Right lobe of liver (tissue), 6 donors: ENCODE data around the gene MRPS31. TPM values are rescaled to one million over a fixed set of nuclear protein-coding genes. Genes with fewer than 3 reads are reported as not detected.

Experiments used
- ATAC-seq, 4 donors: fragments of 200-7000 bp; cut with Tn5 transposase; one replicate each; pipeline ENCODE4 v1.9.1; 2020; ENCODE audit warnings: mild to moderate bottlenecking in 4 of 4, moderate library complexity in 4 of 4
- DNase-seq, 3 donors: peaks; one replicate each; pipeline ENCODE4 v3.0.0-alpha.2; 2020
- H3K27ac ChIP-seq, 3 donors: fragments of 200-600 bp; one replicate each; pipeline ENCODE4 v1.8.0; 2022
- H3K27me3 ChIP-seq, 2 donors: fragments of 200-600 bp; one replicate each; pipeline ENCODE4 v1.8.0; 2022
- H3K36me3 ChIP-seq, 4 donors: fragments of 200-600 bp; sonication (generic) in 1 of 4; one replicate each; pipeline versions ENCODE4 v1.5.1 to v1.8.0; 2017 to 2022; ENCODE audit warnings: control low read depth in 1 of 4
- H3K4me1 ChIP-seq, 4 donors: fragments of 200-600 bp; sonication (generic) in 1 of 4; one replicate each; pipeline versions ENCODE4 v1.5.1 to v1.8.0; 2017 to 2022; ENCODE audit warnings: control low read depth in 1 of 4
- H3K4me3 ChIP-seq, 3 donors: fragments of 200-600 bp; one replicate each; pipeline ENCODE4 v1.8.0; 2022
- H3K9me3 ChIP-seq, 4 donors: fragments of 200-600 bp; sonication (generic) in 1 of 4; one replicate each; pipeline versions ENCODE4 v1.5.1 to v1.8.0; 2017 to 2022; ENCODE audit warnings: control low read depth in 1 of 4
- POLR2A ChIP-seq: fragments of 450-650 bp; IDR thresholded peaks from one replicate; pipeline ENCODE4 v1.6.1; 2017; ENCODE audit warnings: antibody characterized with exemption, mild to moderate bottlenecking
- WGBS: methylation state at CpG from one replicate; pipeline ENCODE4 v1.1.6; 2018; ENCODE audit warnings: low coverage, low lambda C conversion rate; ENCODE audit not compliant: insufficient coverage; ENCODE audit errors: missing lambda C conversion rate; 5-methylcytosine and 5-hydroxymethylcytosine counted together
- intact Hi-C, 2 donors: fragments of 100-400 bp; cut with DNase I; formaldehyde crosslinking; loops; one replicate each; pipeline versions ENCODE4 v1.11.2 to v1.14.1; 2022
- total RNA-seq, 6 experiments: library from RNA; depleted of rRNA in 2 of 6; stranded (reverse); fragments of >200 nt in 2 of 6; fragmentation: NEBNext Ultra II Directional in 3 of 6; extraction: Animal tissue kit (Norgen Biotek cat#: 25700) in 3 of 6; gene quantifications; one replicate each; pipeline versions ENCODE4 v1.1.0 to v1.2.4, GENCODE V29; 2016 to 2023
- TF ChIP-seq, protein P1 (sequence below), 4 donors: fragments of 200-600 bp in 3 of 4; fragments of 450-650 bp in 1 of 4; IDR thresholded peaks; one replicate each; pipeline versions ENCODE4 v1.5.1 to v1.8.0; 2016 to 2022; ENCODE audit warnings: antibody characterized with exemption in 4 of 4, mild to moderate bottlenecking in 2 of 4
- donor health status: DM: no; HTN: yes; CAD: no.
- donor health status: DM: no; HTN: no; CAD: no.
- donor health status: DM: no; HTN: no; CAD: no.
- donor health status: DM: no; HTN: yes; CAD: no.
- donor health status: DM: no; HTN: yes; CAD: no.

Gene MRPS31
- total RNA-seq, 6 experiments from 2014 or later = 13.6 to 24.3 (median 20.0) TPM

DNA sequence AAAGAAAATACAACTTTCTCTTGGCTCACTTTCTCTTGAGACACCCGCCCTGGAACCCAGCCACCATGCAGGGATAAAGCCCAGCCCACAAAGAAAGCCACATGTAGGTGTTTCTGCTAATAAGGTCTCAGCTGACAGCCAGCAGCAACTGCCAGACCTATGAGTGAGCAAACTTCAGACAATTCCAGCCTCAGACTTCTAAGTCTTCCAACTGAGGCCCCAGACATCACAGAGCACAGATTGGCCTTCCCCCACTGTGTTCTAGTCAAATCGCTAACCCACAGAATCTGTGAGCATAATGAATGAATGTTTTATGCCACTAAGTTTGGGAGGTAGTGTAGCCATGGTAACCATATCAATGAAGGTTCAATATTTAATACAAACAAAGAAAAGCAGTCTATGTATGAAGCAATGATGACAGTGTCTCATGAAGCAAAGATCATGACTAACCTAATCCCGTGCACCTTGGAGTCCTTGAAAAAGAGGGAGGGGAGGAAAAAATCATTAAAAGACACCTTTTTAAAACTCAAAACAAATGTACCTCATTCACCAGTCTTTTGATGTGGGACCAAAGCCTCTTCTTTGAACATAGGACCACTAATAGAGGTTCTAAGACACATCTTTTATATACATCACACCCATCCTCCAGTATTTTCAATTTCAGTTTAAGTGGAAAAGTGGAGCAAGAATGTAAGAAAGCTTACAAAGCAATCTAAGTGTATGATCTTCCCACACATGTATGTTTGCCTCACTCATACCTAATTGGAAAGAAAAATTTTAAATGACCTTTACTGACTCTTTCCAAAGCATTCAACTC, 6.2 kb downstream of the MRPS31 start:
- Histone ChIP-seq H3K36me3 (no peaks in the 10 kb centered on the region), H3K27me3 (no peaks in the 10 kb centered on the region), H3K4me3 (no peak overlapping the region), H3K27ac (peak overlapping the region in 1 of 3 donors; percentile 50), H3K9me3 (no peaks in the 10 kb centered on the region), H3K4me1 (peaks cover 0 to 19% (median 7%) of the 10 kb centered on the region in 4 donors)
- intact Hi-C loops = no loop called here
- 34% methylated on average over 3 of the region's 3 CpGs for WGBS
- ATAC-seq = peak; percentile 71 to 83 (median 73)
- peak; percentile 43 to 71 (median 60) for DNase-seq
- TF ChIP-seq POLR2A = no peak
- TF ChIP-seq, protein P1, sequence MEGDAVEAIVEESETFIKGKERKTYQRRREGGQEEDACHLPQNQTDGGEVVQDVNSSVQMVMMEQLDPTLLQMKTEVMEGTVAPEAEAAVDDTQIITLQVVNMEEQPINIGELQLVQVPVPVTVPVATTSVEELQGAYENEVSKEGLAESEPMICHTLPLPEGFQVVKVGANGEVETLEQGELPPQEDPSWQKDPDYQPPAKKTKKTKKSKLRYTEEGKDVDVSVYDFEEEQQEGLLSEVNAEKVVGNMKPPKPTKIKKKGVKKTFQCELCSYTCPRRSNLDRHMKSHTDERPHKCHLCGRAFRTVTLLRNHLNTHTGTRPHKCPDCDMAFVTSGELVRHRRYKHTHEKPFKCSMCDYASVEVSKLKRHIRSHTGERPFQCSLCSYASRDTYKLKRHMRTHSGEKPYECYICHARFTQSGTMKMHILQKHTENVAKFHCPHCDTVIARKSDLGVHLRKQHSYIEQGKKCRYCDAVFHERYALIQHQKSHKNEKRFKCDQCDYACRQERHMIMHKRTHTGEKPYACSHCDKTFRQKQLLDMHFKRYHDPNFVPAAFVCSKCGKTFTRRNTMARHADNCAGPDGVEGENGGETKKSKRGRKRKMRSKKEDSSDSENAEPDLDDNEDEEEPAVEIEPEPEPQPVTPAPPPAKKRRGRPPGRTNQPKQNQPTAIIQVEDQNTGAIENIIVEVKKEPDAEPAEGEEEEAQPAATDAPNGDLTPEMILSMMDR (IDR thresholded peaks at IDR 0.05) = no peak

DNA sequence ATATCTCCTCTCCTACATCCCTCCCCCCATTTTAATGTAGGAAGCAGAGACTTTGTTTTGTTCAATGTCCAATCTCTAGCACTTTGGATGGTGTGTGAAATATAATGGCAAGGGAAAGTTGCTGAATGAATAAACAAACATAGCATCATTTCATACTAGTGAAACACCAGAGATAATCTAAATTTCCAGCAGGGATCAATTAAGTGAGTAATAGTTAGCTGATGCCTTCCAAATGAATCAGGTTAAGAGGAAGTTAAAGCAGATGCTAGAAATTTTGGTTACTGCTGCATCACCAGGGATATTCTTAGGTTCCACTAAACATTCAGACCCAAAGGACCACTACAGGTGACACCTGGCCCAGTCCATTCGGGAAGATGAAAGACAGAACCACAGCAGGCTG, 8.1 kb downstream of the MRPS31 start:
- no peak for ATAC-seq
- H3K4me1 ChIP-seq = peaks cover 0 to 19% (median 6%) of the 10 kb centered on the region in 4 donors
- no peak overlapping the region for H3K27ac ChIP-seq
- intact Hi-C loops = no loop called here
- no CpG with 5 or more reads among the region's 1 CpG for WGBS
- H3K27me3 ChIP-seq = no peaks in the 10 kb centered on the region
- no peak for TF ChIP-seq POLR2A
- TF ChIP-seq, protein P1 (IDR thresholded peaks at IDR 0.05) = no peak
- H3K36me3 ChIP-seq = peaks cover 0 to 11% (median 2%) of the 10 kb centered on the region in 4 donors
- H3K9me3 ChIP-seq = no peaks in the 10 kb centered on the region
- H3K4me3 ChIP-seq = no peak overlapping the region
- no peak for DNase-seq

DNA sequence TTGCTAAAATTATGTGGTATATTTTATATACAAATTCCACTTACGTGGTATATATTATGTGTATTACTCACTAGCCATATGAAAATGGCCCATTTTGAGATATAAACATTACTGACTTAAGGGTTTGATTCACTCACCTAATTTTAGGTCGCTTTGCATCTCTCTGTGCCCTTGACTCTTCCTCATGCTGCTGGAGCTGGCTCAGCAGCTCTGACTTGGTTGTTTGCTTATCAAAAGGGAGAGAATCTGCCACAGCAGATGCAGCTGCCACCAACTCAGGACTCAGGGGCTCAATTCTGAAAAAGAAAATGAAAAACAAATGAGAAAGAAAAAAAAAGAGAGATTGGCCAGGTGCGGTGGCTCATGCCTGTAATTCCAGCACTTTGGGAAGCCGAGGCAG, 12.2 kb downstream of the MRPS31 start:
- Histone ChIP-seq H3K36me3 (peaks cover 0 to 25% (median 4%) of the 10 kb centered on the region in 4 donors), H3K4me3 (no peak overlapping the region), H3K4me1 (peaks cover 0 to 10% (median 0%) of the 10 kb centered on the region in 4 donors), H3K9me3 (no peaks in the 10 kb centered on the region), H3K27me3 (no peaks in the 10 kb centered on the region), H3K27ac (no peak overlapping the region)
- intact Hi-C loops = no loop called here
- ATAC-seq = no peak
- no peak for DNase-seq
- WGBS = 97% methylated on average over 4 of the region's 4 CpGs
- TF ChIP-seq, protein P1 (IDR thresholded peaks at IDR 0.05) = no peak
- TF ChIP-seq POLR2A = no peak

DNA sequence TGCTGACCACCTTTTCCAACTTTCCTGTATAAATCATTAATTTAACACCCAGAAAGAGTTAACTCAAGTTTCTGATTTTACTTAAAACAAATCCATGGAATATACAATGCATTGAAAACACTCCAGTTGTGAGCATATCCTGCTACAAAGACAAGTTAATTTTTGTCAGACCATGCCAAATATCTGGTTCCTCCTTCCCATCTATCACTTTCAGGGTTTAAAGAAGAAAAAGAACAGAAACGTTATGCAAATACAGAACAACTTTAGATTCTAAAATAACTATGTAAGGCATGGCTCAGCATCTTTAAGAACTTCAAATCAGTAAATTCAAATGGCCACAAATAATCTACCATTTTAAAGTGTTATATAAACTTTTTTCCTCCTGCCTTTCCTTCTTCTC, 14.9 kb downstream of the MRPS31 start:
- intact Hi-C loops = no loop called here
- peak overlapping the region in 1 of 3 donors; percentile 29 for H3K27ac ChIP-seq
- peaks cover 0 to 38% (median 5%) of the 10 kb centered on the region in 4 donors for H3K36me3 ChIP-seq
- H3K27me3 ChIP-seq = no peaks in the 10 kb centered on the region
- ATAC-seq (no peak), DNase-seq (no peak)
- no peaks in the 10 kb centered on the region for H3K9me3 ChIP-seq
- no peak for TF ChIP-seq POLR2A
- TF ChIP-seq, protein P1 (IDR thresholded peaks at IDR 0.05) = no peak
- 39% methylated on average over 1 of the region's 1 CpG for WGBS
- no peak overlapping the region for H3K4me3 ChIP-seq
- H3K4me1 ChIP-seq = peaks cover 0 to 9% (median 0%) of the 10 kb centered on the region in 4 donors
